OCI-LY7 (cell line): ENCODE measurements around the gene VAPB.

ENCODE experiments used
- CTCF ChIP-seq: fragments of 200-600 bp; sonication (generic); conservative IDR thresholded peaks from 2 replicates; pipeline ENCODE4 v1.5.1; 2014; ENCODE audit warnings: mild to moderate bottlenecking, antibody characterized with exemption, low read length, moderate library complexity, mixed read lengths
- EZH2phosphoT487 ChIP-seq: fragments of 200-600 bp; sonication (generic); IDR thresholded peaks from 2 replicates; pipeline ENCODE4 v1.6.1; 2018; ENCODE audit warnings: low read depth, borderline replicate concordance, mild to moderate bottlenecking, mixed run types, antibody characterized with exemption, low read length, moderate library complexity, mixed read lengths

- TF ChIP-seq CTCF, result no peak
- TF ChIP-seq EZH2phosphoT487, result no peak
These were observed 3.3 kb downstream of the VAPB start for GRCh38 chr20:58392286-58392685.
